SW 1271 (cell line): ENCODE data around the gene DUSP1.

Source experiments
- DNase-seq, 2 experiments: peaks; one replicate each; lab custom pipeline; 2025; lab: John Stamatoyannopoulos, UW

Gene DUSP1

DNA sequence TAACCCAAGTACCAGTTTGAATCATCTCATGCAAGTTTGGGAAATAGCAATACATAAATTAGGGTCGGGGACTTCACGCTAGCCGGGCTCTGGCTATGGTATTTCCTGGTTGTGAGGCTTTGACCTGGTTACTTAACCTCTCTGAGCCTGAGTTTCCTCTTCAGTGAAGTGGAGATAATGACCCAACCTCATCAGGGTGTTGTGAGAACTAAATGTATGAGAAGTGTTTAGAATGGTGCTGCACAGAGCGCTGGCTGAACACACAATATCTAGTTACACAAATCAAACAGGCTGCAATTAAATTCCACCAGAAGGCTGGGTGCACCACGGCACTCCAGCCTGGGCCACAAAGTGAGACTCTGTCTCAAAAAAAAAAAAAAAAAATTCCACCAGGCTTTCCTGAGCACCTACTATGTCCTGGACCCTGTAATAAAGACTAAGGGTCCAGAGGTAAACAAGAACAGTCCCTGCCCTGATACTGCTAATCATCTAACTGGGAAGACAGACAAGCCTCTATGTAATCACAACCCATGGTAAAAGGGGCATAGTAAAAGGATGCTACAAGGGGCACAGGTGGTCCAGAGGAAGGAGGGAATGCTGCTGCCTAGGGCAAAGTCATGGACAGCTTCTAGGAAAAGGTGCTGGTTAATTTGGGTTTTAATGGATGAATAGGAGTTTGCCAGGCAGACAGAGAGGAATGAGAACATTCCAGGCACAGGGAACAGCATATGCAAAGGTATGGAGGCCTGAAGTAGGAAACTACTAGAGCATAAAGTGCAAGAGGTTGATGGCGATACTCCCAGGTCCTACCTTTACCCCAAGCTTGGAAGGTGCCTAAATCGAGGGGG is 27.7 kb downstream of the DUSP1 start:
- DNase-seq = no peak

DNA sequence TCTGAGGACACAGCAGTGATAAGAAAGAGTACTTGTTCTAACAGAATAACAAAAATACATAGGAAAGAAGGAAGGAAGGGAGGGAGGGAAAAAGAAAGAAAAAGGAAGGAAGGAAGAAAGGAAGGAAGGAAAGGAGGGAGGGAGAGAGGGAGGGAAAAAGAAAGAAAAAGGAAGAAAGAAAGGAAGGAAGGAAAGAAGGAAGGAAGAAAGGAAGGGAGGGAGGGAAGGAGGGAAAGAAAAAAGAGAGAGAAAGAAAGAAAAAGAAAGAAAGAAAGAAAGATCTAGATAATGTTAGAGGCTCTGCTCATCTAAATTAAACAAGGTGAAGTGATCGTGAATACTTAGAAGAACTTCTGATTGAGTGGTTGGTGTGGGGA is 29.8 kb downstream of the DUSP1 start:
- DNase-seq = no peak

DNA sequence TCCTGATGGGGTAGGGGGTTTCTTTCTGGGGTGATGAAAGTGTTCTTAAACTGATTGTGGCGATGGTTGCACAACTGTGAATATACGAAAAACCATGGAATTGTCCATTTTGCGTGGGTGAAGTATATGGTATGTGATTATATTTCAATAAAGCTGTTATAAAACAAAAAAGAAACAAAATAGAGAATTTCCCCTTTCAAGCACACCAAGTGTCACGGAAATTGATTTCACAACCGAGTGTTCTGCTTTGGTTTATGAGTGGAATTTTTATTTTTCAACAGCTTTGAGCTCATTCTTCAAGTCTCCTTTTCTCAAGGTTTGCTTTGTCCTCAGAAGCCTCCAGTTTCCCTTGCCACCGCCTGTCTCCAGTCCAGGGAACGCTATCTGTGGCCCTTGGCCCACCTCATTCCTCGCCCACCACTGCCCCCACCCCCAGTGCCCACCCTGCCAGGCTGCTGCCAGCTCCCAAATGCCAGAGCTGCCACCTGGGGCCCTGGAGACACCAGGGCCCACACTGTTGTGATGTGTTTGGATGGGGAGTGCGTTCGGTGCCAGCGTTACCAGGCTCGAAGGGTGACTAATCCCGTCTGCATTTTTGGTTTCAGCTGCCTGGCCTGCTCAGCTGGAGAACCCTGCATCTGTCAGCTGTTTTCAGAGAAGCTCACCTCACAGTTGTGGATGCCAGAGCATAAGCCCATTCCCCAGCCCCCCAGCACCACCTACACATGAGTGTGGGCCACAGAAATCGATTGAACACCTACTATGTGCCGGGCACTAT is 30.4 kb downstream of the DUSP1 start:
- peak in 1 of 2 experiments; percentile 48 for DNase-seq

DNA sequence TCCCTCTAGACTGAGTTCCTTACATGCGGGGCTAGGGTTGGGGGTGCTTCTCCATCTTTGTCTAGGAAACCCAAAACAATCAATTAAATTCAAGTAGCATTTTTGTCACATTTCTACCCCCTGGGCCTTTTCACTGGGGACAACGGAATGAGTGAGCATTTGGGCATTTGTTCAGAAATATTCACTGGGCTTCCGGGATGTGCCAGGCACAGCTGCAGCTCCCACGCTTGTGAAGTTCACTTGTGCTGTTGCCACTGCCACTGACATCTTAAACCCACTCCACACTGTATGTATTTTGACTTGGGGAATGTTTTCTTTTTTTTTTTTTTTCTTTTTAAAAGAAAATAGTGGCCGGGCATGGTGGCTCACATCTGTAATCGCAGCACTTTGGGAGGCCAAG is 31.6 kb downstream of the DUSP1 start:
- no peak for DNase-seq

DNA sequence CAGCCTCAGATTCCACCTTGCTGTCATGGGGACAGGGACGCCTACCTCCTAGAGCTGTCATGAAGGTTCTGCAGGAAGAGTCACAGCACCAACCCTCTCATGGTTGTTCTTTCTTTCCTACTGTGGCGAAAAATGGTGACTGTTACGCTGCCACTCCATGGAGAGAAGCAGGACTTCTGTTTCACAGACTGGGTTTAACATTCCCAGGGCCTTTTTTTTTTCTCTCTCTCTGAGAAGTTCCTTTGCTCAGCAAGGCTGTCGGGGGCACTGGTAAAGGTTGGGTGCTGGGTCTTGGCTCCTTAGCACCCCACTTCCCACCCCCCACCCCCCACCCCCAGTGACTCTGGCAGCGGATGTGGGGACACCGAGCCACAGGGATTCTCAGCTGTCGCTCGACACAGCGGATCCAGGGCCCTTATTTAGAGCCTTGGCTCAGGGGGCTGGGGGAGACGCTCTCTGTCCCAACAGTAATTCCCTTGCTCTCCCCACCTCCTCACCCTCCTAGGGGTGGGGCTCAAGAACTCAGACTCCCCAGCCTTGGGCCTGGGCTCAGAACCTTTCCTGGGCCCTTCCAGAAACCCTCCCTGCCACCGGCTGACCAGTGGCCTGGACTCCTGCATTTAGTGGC is 34.4 kb downstream of the DUSP1 start:
- DNase-seq = no peak

DNA sequence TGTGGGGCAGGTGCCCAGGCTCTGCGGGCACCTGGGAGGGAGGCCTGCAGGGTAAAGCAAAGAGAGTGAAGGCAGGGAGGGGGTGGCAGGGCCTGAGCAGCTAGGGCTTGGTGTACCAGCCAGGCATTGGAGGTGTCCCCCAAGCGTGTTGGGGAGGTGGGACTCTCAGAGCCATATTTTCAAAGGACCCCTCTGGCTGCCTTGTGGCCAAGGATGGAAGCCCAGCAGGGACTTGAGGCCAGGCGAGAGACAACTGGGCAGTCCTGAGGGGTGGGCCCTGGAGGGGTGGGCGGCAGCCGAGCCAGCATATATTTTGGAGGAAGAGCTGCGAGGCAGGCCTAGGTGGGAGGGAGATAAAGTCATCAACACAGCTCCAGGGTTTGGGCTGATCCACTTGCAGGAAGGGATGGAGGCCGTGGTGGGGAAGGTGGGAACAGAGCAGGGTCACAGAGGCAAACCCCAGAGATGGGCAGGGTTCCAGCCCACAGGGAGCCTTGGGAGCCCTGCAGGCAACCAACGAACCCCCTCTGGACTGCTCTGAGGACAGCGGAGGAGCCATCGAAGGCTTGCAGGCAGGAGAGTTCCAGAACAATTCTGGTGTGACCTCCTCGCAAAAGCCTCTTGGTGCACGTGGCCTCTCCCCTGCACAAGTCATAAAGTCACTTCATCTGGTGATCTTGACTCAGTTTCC is 35.7 kb downstream of the DUSP1 start:
- no peak for DNase-seq

DNA sequence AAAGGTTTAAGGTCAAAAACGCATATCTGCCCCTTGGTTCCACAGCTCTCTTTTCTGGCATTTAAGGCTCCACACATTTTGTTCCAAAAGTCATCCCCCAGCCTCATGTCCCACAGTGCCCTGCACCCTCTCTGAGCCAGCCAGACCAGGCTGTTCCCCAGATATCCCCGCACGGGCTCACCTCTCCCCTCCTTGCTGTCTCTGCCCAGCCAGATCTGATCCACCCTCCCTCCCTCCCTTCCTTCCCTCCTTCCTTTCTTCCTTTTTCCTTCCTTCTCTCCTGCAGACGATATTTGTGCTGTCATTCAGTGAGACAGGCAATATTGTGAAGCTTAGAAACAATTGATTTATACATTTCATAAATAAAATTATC is 37.0 kb downstream of the DUSP1 start:
- DNase-seq = no peak

DNA sequence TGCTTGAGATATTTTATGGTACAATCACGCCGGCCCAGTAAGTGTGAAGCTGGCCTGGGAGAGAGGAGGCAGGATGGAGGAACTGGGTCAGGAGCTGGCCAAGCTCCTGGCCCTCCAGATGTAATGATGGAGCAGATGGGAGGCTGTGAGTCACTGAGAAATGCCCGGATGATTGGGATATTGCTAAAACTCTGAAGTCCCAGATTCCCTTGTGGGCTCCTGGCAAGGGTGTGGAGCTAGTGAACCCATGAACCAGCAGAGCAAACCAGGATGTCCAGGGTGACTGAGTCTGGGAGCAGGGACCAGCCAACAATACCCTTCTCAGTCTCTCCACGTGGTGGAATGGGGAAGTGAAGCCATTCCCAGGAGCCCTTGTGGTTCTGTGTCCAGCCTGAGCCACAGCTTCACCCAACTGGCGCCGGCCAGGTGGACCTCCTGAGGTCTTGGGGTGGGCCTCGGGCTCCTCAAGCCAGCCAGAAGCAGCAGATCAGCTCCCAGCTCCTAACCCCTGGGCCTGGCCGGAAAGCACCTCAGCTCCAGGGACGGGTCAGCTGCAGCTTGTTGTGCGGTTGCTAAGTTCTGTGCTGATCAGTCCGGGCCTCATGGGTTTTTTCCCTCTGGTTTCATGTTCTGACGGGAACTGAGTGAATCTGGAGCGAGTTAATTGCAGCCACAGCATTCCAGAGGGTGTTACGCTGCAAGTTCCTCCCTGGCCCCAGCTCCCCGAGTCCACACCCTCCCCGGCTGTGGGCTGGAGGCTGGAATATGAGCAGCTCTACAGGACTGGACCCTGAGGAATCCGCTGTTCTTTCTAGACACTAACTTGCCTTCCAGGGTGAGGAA is 37.6 kb downstream of the DUSP1 start:
- DNase-seq = peak in 1 of 2 experiments; percentile 31

DNA sequence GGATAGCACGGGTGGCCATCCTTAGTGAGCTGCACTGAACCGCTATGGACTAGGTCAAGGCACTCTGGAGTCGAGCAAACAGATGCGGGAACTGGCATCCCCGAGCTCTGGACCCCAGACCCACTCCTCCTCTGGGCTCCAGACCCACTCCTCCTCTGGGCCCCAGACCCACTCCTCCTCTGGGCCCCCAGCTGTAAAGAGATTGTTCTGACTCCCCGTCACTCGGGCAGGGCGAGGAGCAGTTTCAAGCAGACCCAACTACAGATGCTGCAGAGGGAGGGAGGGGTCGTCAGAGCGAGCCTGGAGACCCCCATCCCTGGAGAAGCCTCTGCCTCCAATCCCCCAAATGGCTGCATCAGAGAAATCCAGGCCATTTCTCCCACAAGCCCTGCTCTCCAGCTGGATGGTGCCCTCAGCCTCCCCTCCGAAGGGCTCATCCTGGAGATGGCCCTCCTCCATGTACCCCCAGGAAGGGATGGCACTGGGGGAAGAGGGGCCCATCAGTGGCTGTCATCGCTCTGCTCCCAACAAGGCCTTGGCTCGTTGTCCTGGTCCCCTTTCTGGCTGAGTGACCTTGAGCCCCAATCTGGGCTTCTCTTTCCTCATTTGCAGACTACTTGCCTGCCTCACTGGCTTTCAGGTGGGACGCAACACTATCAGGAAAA is 38.7 kb downstream of the DUSP1 start:
- DNase-seq = no peak

DNA sequence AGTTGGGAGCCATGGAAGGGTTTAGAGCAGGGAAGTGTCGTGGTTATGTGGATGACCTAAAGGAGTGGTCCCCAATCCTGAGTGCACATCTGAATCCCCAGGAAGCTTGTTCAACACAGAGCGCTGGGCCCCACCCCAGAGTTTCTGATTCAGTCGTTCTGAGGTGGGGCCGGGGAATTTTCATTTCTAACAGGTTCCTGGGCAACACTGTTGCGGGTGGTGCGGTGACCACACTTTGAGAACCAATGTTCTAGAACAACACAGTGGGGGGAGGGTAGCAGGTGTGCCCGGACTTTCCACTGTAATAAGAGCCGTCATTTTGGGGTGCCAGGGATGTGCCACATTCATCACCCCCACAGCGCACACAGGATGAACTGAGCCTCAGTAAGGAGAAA is 39.3 kb downstream of the DUSP1 start:
- no peak for DNase-seq

DNA sequence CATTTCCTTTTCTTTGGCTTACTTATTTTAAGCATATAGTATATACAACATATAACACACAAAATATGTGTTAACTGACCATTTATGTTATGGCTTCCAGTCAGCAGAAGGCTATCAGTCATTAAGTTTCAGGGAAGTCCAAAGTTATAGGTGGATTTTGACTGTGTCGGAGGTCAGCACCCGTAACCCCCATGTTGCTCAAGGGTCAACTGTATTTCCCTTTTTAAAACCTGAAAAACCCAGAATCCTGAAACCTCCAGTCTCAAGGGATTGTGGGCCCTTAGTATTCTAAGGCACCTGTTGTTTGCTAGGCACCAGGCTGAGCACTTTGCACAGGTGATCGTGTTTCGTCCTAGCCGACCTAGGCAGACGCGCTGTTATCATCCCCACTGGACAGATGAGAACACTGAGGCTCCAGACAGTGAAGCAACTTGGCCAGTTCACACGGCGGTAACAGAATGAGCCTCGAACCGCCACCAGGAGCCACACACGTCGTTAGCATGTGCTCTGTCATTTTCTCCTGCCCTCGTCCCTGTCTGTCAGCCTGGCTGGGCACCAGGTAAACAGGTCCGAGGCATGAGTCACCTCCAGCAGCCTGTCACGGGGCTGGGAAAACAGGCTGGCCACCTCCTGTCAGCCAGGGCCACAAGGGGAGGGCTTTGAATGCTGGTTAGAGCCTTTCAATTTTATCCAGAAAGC is 39.9 kb downstream of the DUSP1 start:
- DNase-seq = no peak

DNA sequence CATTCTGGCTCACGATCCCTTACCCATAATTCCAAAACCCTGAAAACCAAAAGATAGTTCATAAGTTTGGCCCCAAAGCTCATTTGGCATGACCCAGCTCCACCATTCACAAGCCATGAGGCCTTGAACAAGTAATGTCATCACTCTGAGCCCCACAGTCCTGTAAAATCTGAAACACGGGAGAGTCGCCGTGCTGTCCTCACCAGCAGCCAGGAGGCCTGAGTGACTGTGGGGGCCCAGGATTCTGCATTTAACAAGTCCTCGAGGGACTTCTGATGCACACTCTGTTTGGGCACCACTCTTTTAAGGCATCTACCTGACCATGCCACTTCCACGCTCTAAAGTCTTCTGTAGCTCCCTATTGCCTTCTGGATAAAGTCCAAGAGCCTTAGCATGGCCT is 40.8 kb downstream of the DUSP1 start:
- DNase-seq = no peak

DNA sequence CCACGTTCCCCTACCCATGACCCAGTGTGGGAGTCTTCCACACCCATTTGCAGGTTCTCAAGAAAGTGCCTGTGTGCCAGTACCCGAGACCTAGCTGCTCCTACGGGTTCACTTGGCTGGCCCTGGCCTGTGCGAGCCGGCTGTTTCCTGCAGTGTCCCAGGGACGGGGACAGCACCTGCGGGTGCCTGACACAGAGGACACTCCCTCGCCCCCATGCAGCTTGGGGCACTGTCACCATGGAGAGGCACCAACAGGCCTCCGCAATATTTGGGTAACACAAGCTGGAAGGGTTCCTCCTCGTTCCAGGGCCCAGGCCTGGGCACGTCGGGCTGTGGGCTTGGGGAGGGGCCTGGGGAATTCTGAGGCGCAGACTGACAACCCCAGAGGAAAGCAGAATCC is 41.4 kb downstream of the DUSP1 start:
- no peak for DNase-seq

DNA sequence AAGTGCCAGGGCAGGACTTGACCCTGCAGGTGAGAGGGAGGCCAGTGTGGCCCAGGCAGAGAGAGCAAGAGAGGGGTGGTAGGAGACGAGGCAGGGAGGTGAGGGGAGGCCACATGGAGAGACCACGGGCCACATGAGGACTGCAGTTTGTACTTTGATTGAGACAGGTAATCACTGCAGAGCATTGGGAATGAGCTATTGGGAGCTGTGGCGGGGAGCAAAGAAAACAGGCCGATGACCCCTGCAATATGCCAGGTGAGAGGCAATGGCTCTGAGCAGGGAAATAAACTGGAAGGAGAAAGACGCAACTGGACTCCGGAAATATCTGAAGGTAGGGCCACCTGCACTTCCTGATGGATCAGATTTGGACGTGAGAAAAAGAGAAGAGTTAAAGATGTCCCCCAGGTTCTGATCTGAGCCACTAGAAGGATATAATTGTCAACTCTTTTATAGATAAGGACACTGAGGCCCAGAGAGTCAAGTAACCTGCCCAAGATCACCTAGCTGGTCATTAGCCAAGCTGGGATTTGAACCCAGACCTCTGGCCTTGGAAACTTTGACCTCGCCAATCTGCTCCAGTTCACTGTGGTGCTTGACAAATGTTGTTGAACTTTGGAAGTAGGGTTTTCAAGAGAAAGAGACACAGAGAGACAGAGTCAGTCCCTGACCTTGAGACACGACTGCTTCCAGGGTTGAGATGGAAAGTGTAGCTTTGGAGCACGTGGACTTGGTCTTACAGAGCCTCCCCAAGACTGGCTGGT is 42.3 kb downstream of the DUSP1 start:
- no peak for DNase-seq

DNA sequence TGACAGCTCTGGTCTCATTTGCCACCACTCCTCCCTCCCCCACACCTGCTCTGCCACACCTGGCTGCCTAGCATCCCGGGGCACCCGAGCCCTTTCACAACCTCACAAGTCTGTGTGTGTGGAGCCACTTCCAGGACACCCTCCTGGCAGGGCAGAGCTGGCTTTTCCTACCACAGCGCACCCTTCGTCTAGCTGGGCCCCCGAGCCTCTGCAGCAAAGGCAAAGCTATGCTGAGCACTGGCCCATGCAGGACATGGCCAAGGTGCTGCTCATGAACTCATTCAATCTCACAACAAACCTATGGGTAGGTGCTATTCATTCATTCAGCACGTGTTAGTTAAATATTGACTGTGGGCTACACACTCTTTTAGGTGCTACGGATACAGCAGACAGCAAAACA is 43.4 kb downstream of the DUSP1 start:
- DNase-seq = no peak

DNA sequence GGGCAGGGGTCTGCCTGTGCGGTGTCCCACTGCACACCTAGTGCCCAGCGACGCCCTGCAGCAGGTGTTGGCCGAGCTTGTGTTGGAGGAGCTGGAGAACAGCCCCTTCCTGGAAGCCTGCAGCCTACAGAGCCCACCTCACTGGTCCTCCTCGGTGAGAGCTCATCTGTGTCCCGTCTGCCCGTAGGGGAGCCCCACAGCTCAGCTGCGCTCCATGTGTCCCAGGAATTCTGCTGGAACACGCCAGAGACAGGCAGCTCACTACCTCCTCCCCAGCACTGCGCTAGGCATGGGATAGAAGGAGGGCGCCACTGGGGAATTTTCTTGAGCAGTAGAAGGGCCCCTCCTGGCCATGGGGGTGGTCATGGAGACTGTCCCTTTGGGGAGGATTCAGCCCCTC is 44.0 kb downstream of the DUSP1 start:
- no peak for DNase-seq

DNA sequence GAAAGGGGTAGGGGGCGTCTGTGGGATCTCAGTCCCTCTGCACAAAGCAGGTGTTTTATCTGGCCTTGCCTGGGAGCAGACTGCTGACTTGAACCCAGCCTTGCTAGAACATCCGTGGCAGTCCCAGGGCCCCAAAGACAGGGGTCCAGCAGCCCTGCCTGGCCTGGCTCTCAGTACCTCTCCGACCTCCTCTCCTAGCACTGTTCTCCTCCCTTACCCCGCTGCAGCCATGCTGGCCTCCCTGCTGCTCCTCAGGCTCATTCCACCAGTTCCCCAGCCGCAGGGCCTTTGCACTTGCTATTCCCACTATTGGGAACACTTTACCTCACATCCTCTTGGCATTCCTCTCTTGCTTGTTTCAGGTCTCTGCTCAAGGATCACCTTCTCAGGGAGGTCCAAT is 45.2 kb downstream of the DUSP1 start:
- DNase-seq = no peak

DNA sequence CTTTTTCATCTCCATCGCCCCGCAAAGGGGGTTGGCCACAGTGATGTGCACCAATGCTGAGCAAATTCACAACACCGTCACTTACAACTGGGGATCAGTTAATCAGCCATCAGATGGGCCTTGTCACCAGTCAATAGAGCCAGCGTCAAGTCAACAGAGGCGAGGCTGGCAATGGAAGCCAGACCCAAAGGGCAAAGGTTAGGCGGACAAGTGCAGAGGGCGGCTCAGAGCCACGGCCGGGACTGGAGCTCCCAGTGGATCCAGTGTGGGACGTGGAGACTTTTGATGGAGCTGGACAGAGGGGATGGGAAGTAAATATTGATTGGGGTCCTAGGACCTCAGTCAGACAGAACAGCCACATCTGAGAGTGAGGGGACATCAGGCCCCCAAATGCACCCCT is 45.7 kb downstream of the DUSP1 start:
- DNase-seq = no peak
